ENCODE measurements around the gene ANGPTL1.

GRCh38 chr1:178867670-178868069, 3.2 kb downstream of the ANGPTL1 start:
- TF ChIP-seq CTCF (IDR thresholded peaks at IDR 0.05): no peak
- TF ChIP-seq POLR2A (IDR thresholded peaks at IDR 0.05): no peak
